ENCODE results near the gene GLIS1. TPM values are rescaled to one million over a fixed set of nuclear protein-coding genes. Genes with fewer than 3 reads are reported as not detected.

The GLIS1 gene
- total and polyA plus RNA-seq, 12 donors: 0.06 to 0.10 (median 0.09) TPM; not detected in 7

GRCh38 chr1:53471000-53471399, 268.0 kb downstream of the GLIS1 start:
- Histone ChIP-seq H3K36me3 (no peaks in the 10 kb centered on the region), H3K27me3 (peaks cover 0 to 7% (median 3%) of the 10 kb centered on the region in 7 donors), H3K4me3 (no peak overlapping the region), H3K27ac (no peak overlapping the region), H3K9me3 (no peaks in the 10 kb centered on the region), H3K4me1 (peaks cover 0 to 8% (median 0%) of the 10 kb centered on the region in 9 donors)
- intact Hi-C loops (cut with DNase I): no loop called here
- DNase-seq (no peak), ATAC-seq (no peak)
- WGBS, 2 donors: 97% methylated on average over 9 of the region's 9 CpGs
- TF ChIP-seq, protein P1, sequence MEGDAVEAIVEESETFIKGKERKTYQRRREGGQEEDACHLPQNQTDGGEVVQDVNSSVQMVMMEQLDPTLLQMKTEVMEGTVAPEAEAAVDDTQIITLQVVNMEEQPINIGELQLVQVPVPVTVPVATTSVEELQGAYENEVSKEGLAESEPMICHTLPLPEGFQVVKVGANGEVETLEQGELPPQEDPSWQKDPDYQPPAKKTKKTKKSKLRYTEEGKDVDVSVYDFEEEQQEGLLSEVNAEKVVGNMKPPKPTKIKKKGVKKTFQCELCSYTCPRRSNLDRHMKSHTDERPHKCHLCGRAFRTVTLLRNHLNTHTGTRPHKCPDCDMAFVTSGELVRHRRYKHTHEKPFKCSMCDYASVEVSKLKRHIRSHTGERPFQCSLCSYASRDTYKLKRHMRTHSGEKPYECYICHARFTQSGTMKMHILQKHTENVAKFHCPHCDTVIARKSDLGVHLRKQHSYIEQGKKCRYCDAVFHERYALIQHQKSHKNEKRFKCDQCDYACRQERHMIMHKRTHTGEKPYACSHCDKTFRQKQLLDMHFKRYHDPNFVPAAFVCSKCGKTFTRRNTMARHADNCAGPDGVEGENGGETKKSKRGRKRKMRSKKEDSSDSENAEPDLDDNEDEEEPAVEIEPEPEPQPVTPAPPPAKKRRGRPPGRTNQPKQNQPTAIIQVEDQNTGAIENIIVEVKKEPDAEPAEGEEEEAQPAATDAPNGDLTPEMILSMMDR (IDR thresholded peaks at IDR 0.05): no peak

GRCh38 chr1:53470584-53470983, 268.4 kb downstream of the GLIS1 start:
- Histone ChIP-seq H3K36me3 (no peaks in the 10 kb centered on the region), H3K4me3 (peak overlapping the region in 1 of 10 donors; percentile 21), H3K9me3 (no peaks in the 10 kb centered on the region), H3K27ac (no peak overlapping the region), H3K4me1 (peaks cover 0 to 8% (median 0%) of the 10 kb centered on the region in 9 donors), H3K27me3 (peaks cover 0 to 7% (median 0%) of the 10 kb centered on the region in 7 donors)
- DNase-seq (no peak), ATAC-seq (peak in 1 of 8 donors; percentile 25)
- TF ChIP-seq, protein P1 (IDR thresholded peaks at IDR 0.05): no peak
- intact Hi-C loops (cut with DNase I): no loop called here
- WGBS, 2 donors: 73 to 75% methylated on average over 19 of the region's 19 CpGs

DNA sequence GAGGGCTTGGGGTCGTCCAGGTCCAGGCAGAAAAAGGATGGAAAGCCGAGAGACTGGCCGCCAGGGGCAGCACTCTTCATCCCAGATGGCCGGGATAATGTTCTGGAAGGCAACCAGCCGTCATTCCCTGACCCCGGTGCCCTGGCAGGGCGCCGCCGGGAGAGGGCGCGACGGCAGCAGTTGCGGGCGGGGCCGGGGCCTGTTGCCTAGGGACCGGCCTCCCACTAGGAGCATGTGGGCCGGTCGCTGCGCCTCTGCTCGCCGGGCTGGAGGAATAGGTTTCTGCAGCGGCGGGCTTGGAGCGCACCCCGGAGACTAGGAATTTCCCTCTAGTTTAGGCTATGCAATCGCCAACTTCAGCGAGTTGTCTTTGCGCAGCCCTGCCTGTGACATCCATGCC, 268.8 kb downstream of the GLIS1 start:
- TF ChIP-seq, protein P1 (IDR thresholded peaks at IDR 0.05): peak; percentile 29 to 75 (median 66)
- Histone ChIP-seq H3K4me1 (peaks cover 0 to 10% (median 0%) of the 10 kb centered on the region in 9 donors), H3K36me3 (no peaks in the 10 kb centered on the region), H3K27me3 (peaks cover 0 to 7% (median 0%) of the 10 kb centered on the region in 7 donors), H3K4me3 (peak overlapping the region in 1 of 10 donors; percentile 21), H3K9me3 (no peaks in the 10 kb centered on the region), H3K27ac (no peak overlapping the region)
- peak; percentile 72 to 94 (median 82) for ATAC-seq
- intact Hi-C loops (cut with DNase I): no loop called here
- DNase-seq: peak; percentile 53 to 75
- WGBS, 2 donors: 9 to 14% methylated on average over 28 of the region's 28 CpGs

GRCh38 chr1:53469373-53469772, 269.6 kb downstream of the GLIS1 start:
- ATAC-seq: no peak
- intact Hi-C loops (cut with DNase I): no loop called here
- Histone ChIP-seq H3K4me3 (no peak overlapping the region), H3K9me3 (no peaks in the 10 kb centered on the region), H3K4me1 (peaks cover 0 to 10% (median 0%) of the 10 kb centered on the region in 9 donors), H3K27me3 (peaks cover 0 to 7% (median 0%) of the 10 kb centered on the region in 7 donors), H3K27ac (no peak overlapping the region), H3K36me3 (no peaks in the 10 kb centered on the region)
- no peak for DNase-seq
- WGBS, 2 donors: 91 to 92% methylated on average over 5 of the region's 5 CpGs
- TF ChIP-seq, protein P1 (IDR thresholded peaks at IDR 0.05): no peak
